ENCODE data around the gene RGMA.

DNA sequence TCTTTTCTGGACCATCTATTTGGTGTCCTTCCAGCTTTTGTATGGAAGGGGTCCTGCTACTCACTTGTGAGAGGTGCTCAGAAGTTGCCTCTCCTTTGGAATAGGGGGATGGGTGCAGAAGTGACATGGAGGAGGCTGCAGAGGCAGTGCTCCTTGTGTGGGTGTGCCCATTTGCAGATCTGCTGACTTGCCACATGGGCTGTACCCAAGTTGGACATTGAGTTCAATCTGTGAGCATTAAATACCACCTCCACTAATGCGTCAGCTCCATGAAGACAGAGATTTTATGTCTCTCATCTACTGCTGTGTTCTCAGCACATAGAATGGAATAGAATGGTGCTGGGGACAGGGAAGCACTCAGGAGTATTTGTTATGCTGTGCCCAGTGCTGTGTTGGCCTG lies 76.2 kb downstream of the RGMA start:
- TF ChIP-seq, protein P1, sequence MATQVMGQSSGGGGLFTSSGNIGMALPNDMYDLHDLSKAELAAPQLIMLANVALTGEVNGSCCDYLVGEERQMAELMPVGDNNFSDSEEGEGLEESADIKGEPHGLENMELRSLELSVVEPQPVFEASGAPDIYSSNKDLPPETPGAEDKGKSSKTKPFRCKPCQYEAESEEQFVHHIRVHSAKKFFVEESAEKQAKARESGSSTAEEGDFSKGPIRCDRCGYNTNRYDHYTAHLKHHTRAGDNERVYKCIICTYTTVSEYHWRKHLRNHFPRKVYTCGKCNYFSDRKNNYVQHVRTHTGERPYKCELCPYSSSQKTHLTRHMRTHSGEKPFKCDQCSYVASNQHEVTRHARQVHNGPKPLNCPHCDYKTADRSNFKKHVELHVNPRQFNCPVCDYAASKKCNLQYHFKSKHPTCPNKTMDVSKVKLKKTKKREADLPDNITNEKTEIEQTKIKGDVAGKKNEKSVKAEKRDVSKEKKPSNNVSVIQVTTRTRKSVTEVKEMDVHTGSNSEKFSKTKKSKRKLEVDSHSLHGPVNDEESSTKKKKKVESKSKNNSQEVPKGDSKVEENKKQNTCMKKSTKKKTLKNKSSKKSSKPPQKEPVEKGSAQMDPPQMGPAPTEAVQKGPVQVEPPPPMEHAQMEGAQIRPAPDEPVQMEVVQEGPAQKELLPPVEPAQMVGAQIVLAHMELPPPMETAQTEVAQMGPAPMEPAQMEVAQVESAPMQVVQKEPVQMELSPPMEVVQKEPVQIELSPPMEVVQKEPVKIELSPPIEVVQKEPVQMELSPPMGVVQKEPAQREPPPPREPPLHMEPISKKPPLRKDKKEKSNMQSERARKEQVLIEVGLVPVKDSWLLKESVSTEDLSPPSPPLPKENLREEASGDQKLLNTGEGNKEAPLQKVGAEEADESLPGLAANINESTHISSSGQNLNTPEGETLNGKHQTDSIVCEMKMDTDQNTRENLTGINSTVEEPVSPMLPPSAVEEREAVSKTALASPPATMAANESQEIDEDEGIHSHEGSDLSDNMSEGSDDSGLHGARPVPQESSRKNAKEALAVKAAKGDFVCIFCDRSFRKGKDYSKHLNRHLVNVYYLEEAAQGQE (IDR thresholded peaks at IDR 0.05; ENCODE audit: insufficient read depth in 1 of 2, low read depth in 2 of 2, low read length in 2 of 2): no peak
- TF ChIP-seq POLR2AphosphoS5 (IDR thresholded peaks at IDR 0.05; ENCODE audit: low read depth, low read length) (no peak), TAF1 (IDR thresholded peaks at IDR 0.05; ENCODE audit: borderline replicate concordance, insufficient read depth, low read length) (no peak), SIN3A (IDR thresholded peaks at IDR 0.05; ENCODE audit: borderline replicate concordance, insufficient read depth, low read length) (no peak)

Measured in PFSK-1 (cell line).